ENCODE data around the gene TSPO2.

Gene TSPO2

DNA sequence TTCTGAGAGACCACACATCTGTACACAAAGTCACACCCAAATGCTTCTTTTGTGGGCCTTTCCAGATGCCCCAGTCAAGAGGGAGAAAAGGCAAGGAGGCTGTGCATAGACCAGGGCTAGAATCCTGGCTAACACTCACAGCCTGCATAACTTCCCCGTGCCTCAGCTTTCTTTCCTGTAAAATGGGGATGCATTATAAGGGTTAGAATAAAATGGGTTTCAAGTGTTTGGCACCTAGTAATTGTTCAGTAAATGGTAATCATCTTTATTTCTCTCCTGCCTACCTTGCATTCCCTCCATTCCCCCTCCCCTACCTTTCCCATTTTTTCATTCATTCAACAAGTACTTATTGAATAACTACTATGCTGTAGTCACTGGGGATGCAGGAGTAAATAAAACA lies 32.6 kb upstream of the TSPO2 start:
- no peak for DNase-seq (ENCODE audit: low spot score)
- Histone ChIP-seq H3K4ac (ENCODE audit: low read length) (no peak overlapping the region), H3K18ac (ENCODE audit: low read length) (no peak overlapping the region), H3K27me3 (ENCODE audit: control insufficient read depth in 3 of 3, insufficient read depth in 3 of 3, low read depth in 1 of 3, low read length in 3 of 3) (no peaks in the 10 kb centered on the region), H3K4me2 (ENCODE audit: insufficient read depth, low read length, poor library complexity, severe bottlenecking) (no peak overlapping the region), H3K14ac (ENCODE audit: low read length) (no peak overlapping the region), H3K36me3 (replicated peaks in 1 of 2; ENCODE audit: control insufficient read depth in 2 of 2, insufficient read depth in 2 of 2, low read length in 2 of 2) (no peaks in the 10 kb centered on the region), H4K8ac (ENCODE audit: low read depth, low read length) (no peak overlapping the region), H3K4me3 (ENCODE audit: low read length in 2 of 2) (no peak overlapping the region), H3K79me1 (ENCODE audit: low read depth, low read length) (no peaks in the 10 kb centered on the region), H2AFZ (ENCODE audit: low read length) (no peak overlapping the region), H4K91ac (ENCODE audit: low read depth, low read length, poor library complexity) (no peak overlapping the region), H2AK5ac (ENCODE audit: low read depth, low read length) (no peak overlapping the region), H2BK12ac (ENCODE audit: low read length) (no peak overlapping the region), H2BK120ac (ENCODE audit: low read depth, low read length) (no peak overlapping the region), H3K4me1 (ENCODE audit: control insufficient read depth in 2 of 2, insufficient read depth in 1 of 2, low read depth in 1 of 2, low read length in 2 of 2) (no peaks in the 10 kb centered on the region), H3K27ac (replicated peaks; ENCODE audit: low read length) (no peak overlapping the region), H3K9ac (ENCODE audit: low read depth, low read length, poor library complexity) (no peak overlapping the region), H3K23ac (ENCODE audit: low read depth, low read length, poor library complexity) (no peak overlapping the region), H3K9me3 (replicated peaks in 1 of 2; ENCODE audit: control insufficient read depth in 2 of 2, insufficient read depth in 1 of 2, low read depth in 1 of 2, low read length in 2 of 2) (no peaks in the 10 kb centered on the region), H2BK5ac (ENCODE audit: low read length) (no peak overlapping the region), H2BK15ac (ENCODE audit: low read length) (no peak overlapping the region)
- no CpG with 5 or more reads among the region's 1 CpG for WGBS, 2 donors (ENCODE audit: extremely low coverage in 2 of 2, insufficient read length in 2 of 2, insufficient replicate concordance in 1 of 2)

DNA sequence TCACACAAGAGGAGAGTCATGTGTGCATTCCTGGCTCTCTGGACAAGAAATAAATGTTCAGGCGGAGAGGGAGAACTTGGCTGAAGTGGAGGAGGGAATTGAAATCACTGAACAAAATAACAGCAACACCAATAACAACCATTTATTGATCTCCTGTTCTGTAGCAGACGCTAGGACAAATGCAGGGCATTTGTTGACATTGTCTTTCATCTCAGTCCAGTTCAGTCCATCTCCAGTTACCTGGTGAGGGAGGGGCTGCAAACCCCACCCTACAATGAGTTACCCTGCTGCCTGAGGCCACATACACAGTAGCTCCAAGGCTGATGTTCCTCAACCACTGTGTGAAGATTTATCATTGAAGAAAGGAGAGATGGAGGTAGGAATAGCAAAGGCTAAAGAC lies 30.6 kb upstream of the TSPO2 start:
- Histone ChIP-seq H3K79me1 (ENCODE audit: low read depth, low read length) (no peaks in the 10 kb centered on the region), H2AFZ (ENCODE audit: low read length) (no peak overlapping the region), H3K4me2 (ENCODE audit: insufficient read depth, low read length, poor library complexity, severe bottlenecking) (no peak overlapping the region), H3K14ac (ENCODE audit: low read length) (no peak overlapping the region), H3K9me3 (replicated peaks in 1 of 2; ENCODE audit: control insufficient read depth in 2 of 2, insufficient read depth in 1 of 2, low read depth in 1 of 2, low read length in 2 of 2) (peaks cover 0 to 2% of the 10 kb centered on the region in 2 donors), H3K9ac (ENCODE audit: low read depth, low read length, poor library complexity) (no peak overlapping the region), H3K27ac (replicated peaks; ENCODE audit: low read length) (no peak overlapping the region), H2BK120ac (ENCODE audit: low read depth, low read length) (no peak overlapping the region), H2AK5ac (ENCODE audit: low read depth, low read length) (no peak overlapping the region), H3K4me3 (ENCODE audit: low read length in 2 of 2) (no peak overlapping the region), H2BK12ac (ENCODE audit: low read length) (no peak overlapping the region), H3K23ac (ENCODE audit: low read depth, low read length, poor library complexity) (no peak overlapping the region), H3K4me1 (ENCODE audit: control insufficient read depth in 2 of 2, insufficient read depth in 1 of 2, low read depth in 1 of 2, low read length in 2 of 2) (no peaks in the 10 kb centered on the region), H3K36me3 (replicated peaks in 1 of 2; ENCODE audit: control insufficient read depth in 2 of 2, insufficient read depth in 2 of 2, low read length in 2 of 2) (no peaks in the 10 kb centered on the region), H3K27me3 (ENCODE audit: control insufficient read depth in 3 of 3, insufficient read depth in 3 of 3, low read depth in 1 of 3, low read length in 3 of 3) (no peaks in the 10 kb centered on the region), H4K8ac (ENCODE audit: low read depth, low read length) (no peak overlapping the region), H2BK5ac (ENCODE audit: low read length) (no peak overlapping the region), H3K4ac (ENCODE audit: low read length) (no peak overlapping the region), H4K91ac (ENCODE audit: low read depth, low read length, poor library complexity) (no peak overlapping the region), H3K18ac (ENCODE audit: low read length) (no peak overlapping the region), H2BK15ac (ENCODE audit: low read length) (no peak overlapping the region)
- no CpG with 5 or more reads among the region's 2 CpGs for WGBS, 2 donors (ENCODE audit: extremely low coverage in 2 of 2, insufficient read length in 2 of 2, insufficient replicate concordance in 1 of 2)
- DNase-seq (ENCODE audit: low spot score) = no peak

DNA sequence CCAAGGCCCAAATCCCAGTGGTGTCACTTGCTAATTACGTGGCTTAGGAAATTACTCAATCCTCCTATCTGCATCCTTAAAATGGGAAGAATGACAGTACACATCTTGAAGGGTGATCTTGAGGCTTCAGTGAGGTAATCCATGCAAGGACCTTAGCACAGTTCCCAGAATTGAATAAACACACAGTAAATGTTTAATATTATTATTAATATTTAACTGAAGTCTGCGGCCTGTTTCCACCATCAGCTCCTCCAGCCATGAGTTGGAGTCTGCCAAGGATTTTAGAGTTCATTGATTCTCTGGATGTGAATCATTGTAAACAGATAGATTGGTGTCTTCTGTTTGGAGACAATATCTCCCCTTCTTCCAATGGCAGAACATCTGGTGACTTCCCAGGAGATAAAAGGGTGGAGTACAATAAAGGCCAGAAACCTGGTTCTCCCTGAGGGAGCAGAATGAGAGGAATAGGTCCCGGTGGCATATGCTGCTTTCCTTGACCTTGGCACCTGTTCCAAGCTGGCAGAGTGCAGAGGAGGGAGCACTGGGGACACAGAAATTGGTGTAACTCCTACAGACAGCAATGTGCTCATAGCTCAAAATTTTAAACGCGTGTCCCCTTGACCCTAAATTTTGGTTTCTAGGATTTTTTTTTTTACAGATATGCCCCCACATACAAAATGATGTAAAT lies 28.7 kb upstream of the TSPO2 start:
- Histone ChIP-seq H2BK15ac (ENCODE audit: low read length) (no peak overlapping the region), H2AK5ac (ENCODE audit: low read depth, low read length) (no peak overlapping the region), H3K4me1 (ENCODE audit: control insufficient read depth in 2 of 2, insufficient read depth in 1 of 2, low read depth in 1 of 2, low read length in 2 of 2) (no peaks in the 10 kb centered on the region), H2BK120ac (ENCODE audit: low read depth, low read length) (no peak overlapping the region), H3K4ac (ENCODE audit: low read length) (no peak overlapping the region), H3K9ac (ENCODE audit: low read depth, low read length, poor library complexity) (no peak overlapping the region), H3K9me3 (replicated peaks in 1 of 2; ENCODE audit: control insufficient read depth in 2 of 2, insufficient read depth in 1 of 2, low read depth in 1 of 2, low read length in 2 of 2) (peaks cover 0 to 2% of the 10 kb centered on the region in 2 donors), H3K79me1 (ENCODE audit: low read depth, low read length) (no peaks in the 10 kb centered on the region), H3K4me2 (ENCODE audit: insufficient read depth, low read length, poor library complexity, severe bottlenecking) (no peak overlapping the region), H2AFZ (ENCODE audit: low read length) (no peak overlapping the region), H3K14ac (ENCODE audit: low read length) (no peak overlapping the region), H2BK5ac (ENCODE audit: low read length) (no peak overlapping the region), H4K91ac (ENCODE audit: low read depth, low read length, poor library complexity) (no peak overlapping the region), H3K23ac (ENCODE audit: low read depth, low read length, poor library complexity) (no peak overlapping the region), H3K27ac (replicated peaks; ENCODE audit: low read length) (no peak overlapping the region), H3K36me3 (replicated peaks in 1 of 2; ENCODE audit: control insufficient read depth in 2 of 2, insufficient read depth in 2 of 2, low read length in 2 of 2) (no peaks in the 10 kb centered on the region), H2BK12ac (ENCODE audit: low read length) (no peak overlapping the region), H3K27me3 (ENCODE audit: control insufficient read depth in 3 of 3, insufficient read depth in 3 of 3, low read depth in 1 of 3, low read length in 3 of 3) (no peaks in the 10 kb centered on the region), H3K4me3 (ENCODE audit: low read length in 2 of 2) (peak overlapping the region in 1 of 2 donors; percentile 42), H3K18ac (ENCODE audit: low read length) (no peak overlapping the region), H4K8ac (ENCODE audit: low read depth, low read length) (no peak overlapping the region)
- no CpG with 5 or more reads among the region's 5 CpGs for WGBS, 2 donors (ENCODE audit: extremely low coverage in 2 of 2, insufficient read length in 2 of 2, insufficient replicate concordance in 1 of 2)
- no peak for DNase-seq (ENCODE audit: low spot score)

DNA sequence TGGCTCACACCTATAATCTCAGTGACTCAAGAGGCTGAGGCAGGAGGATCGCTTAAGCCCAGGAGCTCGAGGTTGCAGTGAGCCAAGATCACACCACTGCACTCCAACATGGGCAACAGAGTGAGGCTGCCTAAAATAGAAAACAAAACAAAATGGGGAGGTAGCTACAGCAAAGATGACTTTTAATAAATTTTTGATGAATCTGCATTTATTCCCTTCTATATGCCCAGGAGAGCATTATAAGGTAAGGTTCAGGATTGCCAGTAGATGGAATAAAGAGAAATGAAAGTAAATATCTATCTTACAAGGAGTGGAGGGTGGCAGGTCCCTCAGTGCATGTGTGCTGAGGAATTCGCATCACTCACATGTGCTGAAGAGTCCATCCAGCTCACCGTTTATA lies 27.5 kb upstream of the TSPO2 start:
- Histone ChIP-seq H2BK12ac (ENCODE audit: low read length) (no peak overlapping the region), H3K9ac (ENCODE audit: low read depth, low read length, poor library complexity) (no peak overlapping the region), H3K23ac (ENCODE audit: low read depth, low read length, poor library complexity) (no peak overlapping the region), H3K4ac (ENCODE audit: low read length) (no peak overlapping the region), H2AFZ (ENCODE audit: low read length) (no peak overlapping the region), H3K4me3 (ENCODE audit: low read length in 2 of 2) (no peak overlapping the region), H3K4me2 (ENCODE audit: insufficient read depth, low read length, poor library complexity, severe bottlenecking) (no peak overlapping the region), H3K4me1 (ENCODE audit: control insufficient read depth in 2 of 2, insufficient read depth in 1 of 2, low read depth in 1 of 2, low read length in 2 of 2) (no peaks in the 10 kb centered on the region), H3K9me3 (replicated peaks in 1 of 2; ENCODE audit: control insufficient read depth in 2 of 2, insufficient read depth in 1 of 2, low read depth in 1 of 2, low read length in 2 of 2) (peaks cover 0 to 2% of the 10 kb centered on the region in 2 donors), H3K36me3 (replicated peaks in 1 of 2; ENCODE audit: control insufficient read depth in 2 of 2, insufficient read depth in 2 of 2, low read length in 2 of 2) (no peaks in the 10 kb centered on the region), H4K8ac (ENCODE audit: low read depth, low read length) (no peak overlapping the region), H3K14ac (ENCODE audit: low read length) (no peak overlapping the region), H4K91ac (ENCODE audit: low read depth, low read length, poor library complexity) (no peak overlapping the region), H2BK5ac (ENCODE audit: low read length) (no peak overlapping the region), H2AK5ac (ENCODE audit: low read depth, low read length) (no peak overlapping the region), H2BK15ac (ENCODE audit: low read length) (no peak overlapping the region), H3K79me1 (ENCODE audit: low read depth, low read length) (no peaks in the 10 kb centered on the region), H3K27ac (replicated peaks; ENCODE audit: low read length) (no peak overlapping the region), H2BK120ac (ENCODE audit: low read depth, low read length) (no peak overlapping the region), H3K27me3 (ENCODE audit: control insufficient read depth in 3 of 3, insufficient read depth in 3 of 3, low read depth in 1 of 3, low read length in 3 of 3) (no peaks in the 10 kb centered on the region), H3K18ac (ENCODE audit: low read length) (no peak overlapping the region)
- WGBS, 2 donors (ENCODE audit: extremely low coverage in 2 of 2, insufficient read length in 2 of 2, insufficient replicate concordance in 1 of 2) = no CpG with 5 or more reads among the region's 4 CpGs
- DNase-seq (ENCODE audit: low spot score) = no peak

Data from neuronal stem cell (in vitro differentiated cells).